Stimulated activated CD4-positive, alpha-beta T cell treated with anti-CD3 and anti-CD28 coated beads, Interleukin-4, amount 100 ng/mL, for 4 hours (primary cell): Measurements from ENCODE around the gene SSC5D.

ENCODE experiments used
- DNase-seq, 2 experiments: peaks; one replicate each; pipeline ENCODE4 v3.0.0-alpha.2; 2020

Gene SSC5D

GRCh38 chr19:55539090-55539984 is 51.1 kb downstream of the SSC5D start:
- DNase-seq: no peak

- DNase-seq: no peak
These were observed 52.4 kb downstream of the SSC5D start for GRCh38 chr19:55540619-55541018.

GRCh38 chr19:55541091-55541490 is 52.9 kb downstream of the SSC5D start:
- DNase-seq: no peak

- no peak for DNase-seq
These were observed 54.1 kb downstream of the SSC5D start for GRCh38 chr19:55542292-55542855.

GRCh38 chr19:55543567-55543966 is 55.3 kb downstream of the SSC5D start:
- DNase-seq: no peak

- no peak for DNase-seq
These were observed 55.8 kb downstream of the SSC5D start for GRCh38 chr19:55544014-55544413.

- DNase-seq: no peak
These were observed 56.7 kb downstream of the SSC5D start for GRCh38 chr19:55544776-55545439.

- DNase-seq: no peak
These were observed 57.2 kb downstream of the SSC5D start, which contains the start of gene SBK3 for GRCh38 chr19:55545443-55545842. Gene SBK3 (minus strand): TSS chr19:55545543. CDS start chr19:55545543, 0 bp downstream.

GRCh38 chr19:55546011-55546410 is 57.8 kb downstream of the SSC5D start:
- no peak for DNase-seq

GRCh38 chr19:55546822-55547614 is 58.8 kb downstream of the SSC5D start:
- no peak for DNase-seq

GRCh38 chr19:55549500-55550320 is 61.5 kb downstream of the SSC5D start:
- DNase-seq: no peak

- DNase-seq: no peak
These were observed 62.0 kb downstream of the SSC5D start for GRCh38 chr19:55550321-55550650.

GRCh38 chr19:55552206-55552605 is 64.0 kb downstream of the SSC5D start:
- no peak for DNase-seq

GRCh38 chr19:55552620-55553019 is 64.4 kb downstream of the SSC5D start:
- DNase-seq: no peak

GRCh38 chr19:55553217-55554182 is 65.3 kb downstream of the SSC5D start:
- DNase-seq: no peak

GRCh38 chr19:55554302-55554701 is 66.1 kb downstream of the SSC5D start:
- DNase-seq: no peak

- DNase-seq: no peak
These were observed 66.5 kb downstream of the SSC5D start for GRCh38 chr19:55554741-55555152.

GRCh38 chr19:55559684-55560083 is 71.4 kb downstream of the SSC5D start:
- no peak for DNase-seq

GRCh38 chr19:55563261-55563690 is 75.0 kb downstream of the SSC5D start:
- DNase-seq: no peak

GRCh38 chr19:55566823-55567222 is 78.6 kb downstream of the SSC5D start:
- no peak for DNase-seq
